Measurements from ENCODE around the gene TSPAN9. TPM values are rescaled to one million over a fixed set of nuclear protein-coding genes. Genes with fewer than 3 reads are reported as not detected.

TSPAN9 gene
- polyA plus RNA-seq, 1 donor (not counting 4 experiments of a cell fraction or from before 2014, with no cell fraction given) = 27.5 TPM

- dilution Hi-C loops (cut with MboI; ENCODE audit: extremely low pct_ligation_motif_present, low sequenced_read_pairs) = no loop called here
- no peak overlapping the region for H2AFZ ChIP-seq (ENCODE audit: control insufficient read depth, low read length)
- FAIRE-seq = peak; percentile 75
Observed at GRCh38 chr12:3041558-3042164, 35.5 kb upstream of the TSPAN9 start.

GRCh38 chr12:3042394-3042793 is 34.8 kb upstream of the TSPAN9 start:
- Histone ChIP-seq H3K36me3 (ENCODE audit: control insufficient read depth in 2 of 2, extremely low read depth in 1 of 2, insufficient read depth in 2 of 2, low read length in 2 of 2) (peaks cover 1 to 5% of the 10 kb centered on the region in 2 experiments), H4K20me1 (ENCODE audit: control insufficient read depth, extremely low read depth, insufficient read depth, low read length) (no peaks in the 10 kb centered on the region), H3K79me2 (ENCODE audit: control insufficient read depth, insufficient read depth, low read length) (no peaks in the 10 kb centered on the region), H3K27me3 (ENCODE audit: control insufficient read depth, extremely low read depth, insufficient read depth, low read length) (no peaks in the 10 kb centered on the region), H3K9ac (ENCODE audit: control insufficient read depth, extremely low read depth, insufficient read depth, low read length) (no peak overlapping the region), H2AFZ (ENCODE audit: control insufficient read depth, low read length) (no peak overlapping the region), H3K4me3 (ENCODE audit: control insufficient read depth in 2 of 3, extremely low read depth in 1 of 3, insufficient read depth in 2 of 3, low read depth in 1 of 3, low read length in 3 of 3) (no peak overlapping the region), H3K27ac (ENCODE audit: control insufficient read depth, insufficient read depth, low read length) (no peak overlapping the region), H3K4me2 (ENCODE audit: control insufficient read depth, extremely low read depth, insufficient read depth, low read depth, low read length) (no peak overlapping the region), H3K9me3 (ENCODE audit: control insufficient read depth, low read depth, low read length) (no peaks in the 10 kb centered on the region), H3K9me1 (ENCODE audit: control insufficient read depth, extremely low read depth, insufficient read depth, low read length) (no peaks in the 10 kb centered on the region), H3K4me1 (ENCODE audit: control insufficient read depth, extremely low read depth, insufficient read depth, low read length) (peaks cover 10% of the 10 kb centered on the region)
- dilution Hi-C loops (cut with MboI; ENCODE audit: extremely low pct_ligation_motif_present, low sequenced_read_pairs) = no loop called here
- no peak for TF ChIP-seq CTCF (optimal IDR thresholded peaks at IDR 0.05 in 1 of 3, IDR thresholded peaks at IDR 0.05 in 1 of 3, conservative IDR thresholded peaks at IDR 0.05 in 1 of 3; ENCODE audit: extremely low read depth in 1 of 3, insufficient read depth in 2 of 3, low read length in 3 of 3)
- no peak for TF ChIP-seq EZH2 (IDR thresholded peaks at IDR 0.05; ENCODE audit: low read length)
- FAIRE-seq (no peak), DNase-seq (ENCODE audit: low read depth, low spot score) (no peak)

More at GRCh38 chr12:3041558-3042164, 35.5 kb upstream of the TSPAN9 start:
- no peaks in the 10 kb centered on the region for H4K20me1 ChIP-seq (ENCODE audit: control insufficient read depth, extremely low read depth, insufficient read depth, low read length)
- no peaks in the 10 kb centered on the region for H3K79me2 ChIP-seq (ENCODE audit: control insufficient read depth, insufficient read depth, low read length)
- TF ChIP-seq EZH2 (IDR thresholded peaks at IDR 0.05; ENCODE audit: low read length) (no peak), CTCF (optimal IDR thresholded peaks at IDR 0.05 in 1 of 3, IDR thresholded peaks at IDR 0.05 in 1 of 3, conservative IDR thresholded peaks at IDR 0.05 in 1 of 3; ENCODE audit: extremely low read depth in 1 of 3, insufficient read depth in 2 of 3, low read length in 3 of 3) (peak; percentile 50 to 73 (median 67))
- no peaks in the 10 kb centered on the region for H3K27me3 ChIP-seq (ENCODE audit: control insufficient read depth, extremely low read depth, insufficient read depth, low read length)
- no peaks in the 10 kb centered on the region for H3K9me1 ChIP-seq (ENCODE audit: control insufficient read depth, extremely low read depth, insufficient read depth, low read length)
- H3K9me3 ChIP-seq (ENCODE audit: control insufficient read depth, low read depth, low read length) = no peaks in the 10 kb centered on the region
- peaks cover 1 to 5% of the 10 kb centered on the region in 2 experiments for H3K36me3 ChIP-seq (ENCODE audit: control insufficient read depth in 2 of 2, extremely low read depth in 1 of 2, insufficient read depth in 2 of 2, low read length in 2 of 2)
- no peak overlapping the region for H3K4me2 ChIP-seq (ENCODE audit: control insufficient read depth, extremely low read depth, insufficient read depth, low read depth, low read length)
- DNase-seq (ENCODE audit: low read depth, low spot score) = peak; percentile 40
- no peak overlapping the region for H3K27ac ChIP-seq (ENCODE audit: control insufficient read depth, insufficient read depth, low read length)
- no peak overlapping the region for H3K4me3 ChIP-seq (ENCODE audit: control insufficient read depth in 2 of 3, extremely low read depth in 1 of 3, insufficient read depth in 2 of 3, low read depth in 1 of 3, low read length in 3 of 3)
- H3K4me1 ChIP-seq (ENCODE audit: control insufficient read depth, extremely low read depth, insufficient read depth, low read length) = peaks cover 6% of the 10 kb centered on the region
- no peak overlapping the region for H3K9ac ChIP-seq (ENCODE audit: control insufficient read depth, extremely low read depth, insufficient read depth, low read length)
